T-cell (primary cell): ENCODE measurements around the gene PRKACG. TPM values are rescaled to one million over a fixed set of nuclear protein-coding genes. Genes with fewer than 3 reads are reported as not detected.
A peak's percentile ranks its signal among the peaks of the same experiment; 100 is the strongest.

Experiments
- ATAC-seq, 4 experiments: fragments of 200-7000 bp in 3 of 4; fragments of 150-1000 bp in 1 of 4; cut with Tn5 transposase; replicated peaks in 1 of 4; 1 replicate in 3 of 4; 2 replicates in 1 of 4; pipeline ENCODE4 v1.10.0; 2021; ENCODE audit warnings: moderate library complexity in 3 of 4, mild to moderate bottlenecking in 2 of 4, moderate number of reproducible peaks in 1 of 4
- CTCF ChIA-PET, 2 donors: fragments of 300-600 bp; sonication (Branson Sonifier 250); formaldehyde crosslinking; loops; one replicate each; lab custom pipeline; 2022; ENCODE audit warnings: antibody characterized with exemption in 2 of 2; lab: Charles Lee
- POLR2A ChIA-PET, 2 donors: fragments of 300-600 bp; sonication (Branson Sonifier 250); formaldehyde crosslinking; loops; one replicate each; lab custom pipeline; 2022; ENCODE audit warnings: antibody characterized with exemption in 2 of 2; lab: Charles Lee
- DNase-seq, 35 experiments: peaks; one replicate each; pipeline versions ENCODE4 v3.0.0 to v3.0.0-alpha.2; 2013 to 2023
- H3K27ac ChIP-seq: one replicate; pipeline ENCODE4 v1.5.1; 2013; ENCODE audit warnings: low read length
- H3K27me3 ChIP-seq, 2 experiments: replicated peaks in 1 of 2; 1 replicate in 1 of 2; 2 replicates in 1 of 2; pipeline versions ENCODE4 v1.6.1 to v1.7.0; 2013; ENCODE audit warnings: low read length in 1 of 2, mixed read lengths in 1 of 2; ENCODE audit not compliant: control insufficient read depth in 2 of 2, insufficient read depth in 2 of 2; ENCODE audit errors: extremely low read depth in 1 of 2
- H3K36me3 ChIP-seq, 2 donors: 1 replicate in 1 of 2; 2 replicates in 1 of 2; pipeline versions ENCODE4 v1.6.1 to v1.7.0; 2013; ENCODE audit warnings: low read length in 1 of 2; ENCODE audit not compliant: control insufficient read depth in 2 of 2, insufficient read depth in 1 of 2; ENCODE audit errors: extremely low read depth in 1 of 2
- H3K4me1 ChIP-seq, 2 experiments: 1 replicate in 1 of 2; 2 replicates in 1 of 2; pipeline versions ENCODE4 v1.6.1 to v1.7.0; 2013; ENCODE audit warnings: low read length in 2 of 2, mixed read lengths in 1 of 2; ENCODE audit not compliant: insufficient read depth in 2 of 2, control insufficient read depth in 1 of 2; ENCODE audit errors: extremely low read depth in 1 of 2
- H3K4me3 ChIP-seq, 2 donors: 1 replicate in 1 of 2; 2 replicates in 1 of 2; pipeline versions ENCODE4 v1.5.1 to v1.7.0; 2013; ENCODE audit warnings: mild to moderate bottlenecking in 2 of 2, low read length in 1 of 2, moderate library complexity in 1 of 2; ENCODE audit not compliant: control insufficient read depth in 1 of 2; ENCODE audit errors: extremely low read depth in 1 of 2
- H3K9me3 ChIP-seq: 2 replicates; pipeline ENCODE4 v1.7.0; 2013
- H3K27ac Mint-ChIP-seq, 2 donors: one replicate each; pipeline ENCODE4 v1.8.0; 2020 to 2021; ENCODE audit warnings: mild to moderate bottlenecking in 2 of 2, mixed read lengths in 2 of 2
- H3K27me3 Mint-ChIP-seq, 2 donors: one replicate each; pipeline ENCODE4 v1.8.0; 2021 to 2022; ENCODE audit warnings: mixed read lengths in 2 of 2
- H3K36me3 Mint-ChIP-seq: one replicate; pipeline ENCODE4 v1.8.0; 2021; ENCODE audit warnings: mixed read lengths
- H3K4me1 Mint-ChIP-seq, 3 donors: one replicate each; pipeline ENCODE4 v1.8.0; 2020 to 2022; ENCODE audit warnings: mixed read lengths in 3 of 3, mild to moderate bottlenecking in 1 of 3
- H3K4me3 Mint-ChIP-seq, 3 donors: one replicate each; pipeline ENCODE4 v1.8.0; 2020 to 2022; ENCODE audit warnings: mild to moderate bottlenecking in 3 of 3, mixed read lengths in 3 of 3, moderate library complexity in 3 of 3
- H3K9me3 Mint-ChIP-seq, 3 donors: one replicate each; pipeline ENCODE4 v1.8.0; 2020 to 2022; ENCODE audit warnings: mixed read lengths in 3 of 3
- WGBS: methylation state at CpG from one replicate; pipeline ENCODE4 v1.1.5; 2013; ENCODE audit warnings: missing lambda C conversion rate; ENCODE audit not compliant: insufficient coverage; 5-methylcytosine and 5-hydroxymethylcytosine counted together
- total RNA-seq, 35 experiments: library from RNA in 6 of 35; stranded (reverse) in 6 of 35; fragments of 120-200 nt in 1 of 35; gene quantifications; one replicate each; pipeline versions ENCODE4 v1.2.1 to v1.2.4 and lab custom pipeline; 2013 to 2026

The PRKACG gene
- total RNA-seq (not detected), total RNA-seq (lab: John Stamatoyannopoulos, UW) (0 to 0.06 (median 0) reads per million in 29 experiments)
- total RNA-seq (2013) = not detected

- Mint-ChIP-seq H3K36me3 (no peaks in the 10 kb centered on the region), H3K9me3 (no peaks in the 10 kb centered on the region), H3K4me1 (peaks cover 11 to 23% (median 17%) of the 10 kb centered on the region in 3 donors), H3K27ac (no peak within 1 kb of the TSS), H3K4me3 (peak within 1 kb of the TSS in 1 of 3 donors; percentile 37), H3K27me3 (peaks cover 19 to 22% of the 10 kb centered on the region in 2 donors)
- WGBS = 98% methylated on average over 8 of the region's 29 CpGs
- no peaks in the 10 kb centered on the region for H3K9me3 ChIP-seq
- no peak within 1 kb of the TSS for H3K27ac ChIP-seq
- H3K4me3 ChIP-seq = no peak within 1 kb of the TSS
- POLR2A ChIA-PET = no interaction called here
- H3K27me3 ChIP-seq = peaks cover 0 to 25% of the 10 kb centered on the region in 2 experiments
- DNase-seq (no peak), ATAC-seq (no peak)
- CTCF ChIA-PET = no interaction called here
- peaks cover 0 to 13% of the 10 kb centered on the region in 2 experiments for H3K4me1 ChIP-seq
- no peaks in the 10 kb centered on the region for H3K36me3 ChIP-seq
These were observed at the start of gene PRKACG for GRCh38 chr9:69014013-69014412. Gene PRKACG (minus strand): TSS chr9:69014113. CDS start chr9:69014092, 21 bp downstream.

- Mint-ChIP-seq H3K4me3 (no peak overlapping the region), H3K27ac (no peak overlapping the region), H3K27me3 (no peaks in the 10 kb centered on the region), H3K36me3 (peaks cover 57% of the 10 kb centered on the region), H3K9me3 (no peaks in the 10 kb centered on the region), H3K4me1 (peaks cover 6 to 10% (median 9%) of the 10 kb centered on the region in 3 donors)
- 100% methylated on average over 1 of the region's 5 CpGs for WGBS
- Histone ChIP-seq H3K36me3 (peaks cover 0 to 48% of the 10 kb centered on the region in 2 donors), H3K9me3 (no peaks in the 10 kb centered on the region), H3K4me3 (no peak overlapping the region), H3K27ac (no peak overlapping the region), H3K4me1 (no peaks in the 10 kb centered on the region), H3K27me3 (no peaks in the 10 kb centered on the region)
- ATAC-seq = no peak
- no peak for DNase-seq
- POLR2A ChIA-PET = no interaction called here
- CTCF ChIA-PET = no interaction called here
These were observed 48.3 kb upstream of the PRKACG start for GRCh38 chr9:69062195-69062594.

DNA sequence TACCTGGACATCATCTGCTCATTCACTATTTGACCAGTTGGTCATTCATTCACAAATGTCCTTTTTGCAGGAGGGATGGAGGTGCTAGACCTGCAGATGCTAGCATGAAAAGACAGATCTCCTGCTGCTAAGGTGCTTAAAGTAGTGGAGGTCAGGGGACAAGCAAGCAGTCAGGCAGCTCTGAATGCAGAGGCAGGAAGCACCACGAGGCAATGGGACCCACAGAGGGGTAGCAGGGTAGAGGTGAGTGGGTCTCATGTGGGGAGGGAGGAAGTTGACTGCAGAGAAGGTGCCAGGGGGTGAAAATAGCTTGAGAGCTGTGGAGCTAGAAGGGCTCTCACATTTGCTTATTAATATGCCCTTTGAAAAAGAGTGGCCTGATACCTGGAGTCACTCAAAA, 46.9 kb upstream of the PRKACG start:
- DNase-seq (no peak), ATAC-seq (no peak)
- Histone ChIP-seq H3K4me3 (no peak overlapping the region), H3K4me1 (no peaks in the 10 kb centered on the region), H3K27ac (no peak overlapping the region), H3K9me3 (no peaks in the 10 kb centered on the region), H3K27me3 (no peaks in the 10 kb centered on the region), H3K36me3 (peaks cover 0 to 39% of the 10 kb centered on the region in 2 donors)
- 20% methylated on average over 1 of the region's 1 CpG for WGBS
- Mint-ChIP-seq H3K27me3 (no peaks in the 10 kb centered on the region), H3K4me3 (no peak overlapping the region), H3K27ac (no peak overlapping the region), H3K9me3 (no peaks in the 10 kb centered on the region), H3K36me3 (peaks cover 54% of the 10 kb centered on the region), H3K4me1 (peaks cover 6 to 11% (median 10%) of the 10 kb centered on the region in 3 donors)
- CTCF ChIA-PET = interaction anchor here in 1 of 2 donors (0.6 kb wide), 1 partner anchor 9 kb away, joined by 5 read pairs; no protein-coding TSS in a partner anchor
- POLR2A ChIA-PET = no interaction called here

DNA sequence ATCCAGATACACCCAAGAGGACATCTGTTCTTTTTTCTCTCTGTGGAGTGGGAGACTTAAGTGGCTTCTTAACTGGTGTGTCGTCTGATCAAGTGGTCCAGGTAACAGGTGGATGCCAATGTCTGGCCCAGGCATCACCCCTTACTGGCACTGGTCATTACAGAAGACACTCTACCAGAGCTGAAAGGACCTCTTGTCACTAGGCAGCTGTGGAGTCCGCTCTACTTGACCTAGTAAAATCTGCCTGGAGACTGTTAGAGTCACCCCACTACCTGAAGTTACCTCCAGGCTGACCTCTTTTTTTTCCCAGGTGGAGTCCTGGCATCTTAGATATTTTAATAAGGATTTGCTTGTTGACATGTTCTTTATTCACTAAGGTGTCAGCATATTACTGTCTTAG, 44.2 kb upstream of the PRKACG start:
- CTCF ChIA-PET = interaction anchor here in 1 of 2 donors (0.7 to 1.2 kb wide), 2 partner anchors 10 to 135 kb away, joined by 3 to 8 read pairs; no protein-coding TSS in a partner anchor
- Mint-ChIP-seq H3K4me3 (no peak overlapping the region), H3K27me3 (no peaks in the 10 kb centered on the region), H3K36me3 (peaks cover 50% of the 10 kb centered on the region), H3K9me3 (no peaks in the 10 kb centered on the region), H3K4me1 (peaks cover 6 to 11% (median 10%) of the 10 kb centered on the region in 3 donors), H3K27ac (no peak overlapping the region)
- Histone ChIP-seq H3K4me1 (no peaks in the 10 kb centered on the region), H3K27me3 (no peaks in the 10 kb centered on the region), H3K27ac (no peak overlapping the region), H3K36me3 (peaks cover 0 to 32% of the 10 kb centered on the region in 2 donors), H3K9me3 (no peaks in the 10 kb centered on the region), H3K4me3 (no peak overlapping the region)
- POLR2A ChIA-PET = no interaction called here
- DNase-seq (no peak), ATAC-seq (no peak)
- no CpG with 5 or more reads among the region's 2 CpGs for WGBS

GRCh38 chr9:69056191-69056815, 42.4 kb upstream of the PRKACG start:
- Mint-ChIP-seq H3K36me3 (peaks cover 51% of the 10 kb centered on the region), H3K4me3 (no peak overlapping the region), H3K4me1 (peaks cover 6 to 11% (median 10%) of the 10 kb centered on the region in 3 donors), H3K27ac (no peak overlapping the region), H3K9me3 (no peaks in the 10 kb centered on the region), H3K27me3 (no peaks in the 10 kb centered on the region)
- Histone ChIP-seq H3K9me3 (no peaks in the 10 kb centered on the region), H3K27ac (no peak overlapping the region), H3K4me3 (no peak overlapping the region), H3K27me3 (no peaks in the 10 kb centered on the region), H3K36me3 (peaks cover 0 to 32% of the 10 kb centered on the region in 2 donors), H3K4me1 (no peaks in the 10 kb centered on the region)
- ATAC-seq (no peak), DNase-seq (no peak)
- 100% methylated on average over 2 of the region's 4 CpGs for WGBS
- ChIA-PET CTCF (interaction anchor here (0.6 to 6.1 kb wide), 4 partner anchors 35 to 137 kb away, joined by 3 to 56 read pairs (median 4); no protein-coding TSS in a partner anchor), POLR2A (interaction anchor here in 1 of 2 donors (0.7 kb wide), 1 partner anchor 163 kb away, joined by 3 read pairs; no protein-coding TSS in a partner anchor)

DNA sequence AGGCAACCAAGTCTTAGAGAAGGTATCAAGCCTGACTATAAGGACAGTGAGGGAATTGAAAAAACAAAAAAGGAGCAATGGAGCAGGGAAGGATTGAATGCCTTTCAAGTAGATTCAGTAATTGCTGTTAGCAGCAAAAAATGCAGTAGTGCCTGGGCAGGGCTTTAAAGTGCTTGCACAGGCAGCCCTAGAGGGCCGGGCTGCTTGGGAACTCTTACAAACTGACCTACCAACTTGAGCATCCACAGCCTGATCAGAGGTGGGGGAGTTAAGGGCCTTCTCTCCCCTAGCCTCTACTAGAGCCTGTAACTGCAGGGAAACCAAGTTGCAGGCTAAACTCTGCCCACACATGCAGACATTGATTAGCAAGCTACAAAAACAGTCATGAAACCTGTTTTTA, 41.1 kb upstream of the PRKACG start:
- Mint-ChIP-seq H3K27ac (no peak overlapping the region), H3K4me3 (no peak overlapping the region), H3K27me3 (no peaks in the 10 kb centered on the region), H3K36me3 (peaks cover 42% of the 10 kb centered on the region), H3K9me3 (no peaks in the 10 kb centered on the region), H3K4me1 (peaks cover 0 to 6% (median 4%) of the 10 kb centered on the region in 3 donors)
- no peaks in the 10 kb centered on the region for H3K27me3 ChIP-seq
- ChIA-PET POLR2A (no interaction called here), CTCF (interaction anchor here (0.7 to 6.1 kb wide), 5 partner anchors 17 to 140 kb away, joined by 4 to 56 read pairs (median 20); no protein-coding TSS in a partner anchor)
- H3K27ac ChIP-seq = no peak overlapping the region
- H3K4me3 ChIP-seq = no peak overlapping the region
- WGBS = no CpG with 5 or more reads among the region's 1 CpG
- H3K9me3 ChIP-seq = no peaks in the 10 kb centered on the region
- H3K36me3 ChIP-seq = peaks cover 0 to 36% of the 10 kb centered on the region in 2 donors
- ATAC-seq = no peak
- DNase-seq = no peak
- no peaks in the 10 kb centered on the region for H3K4me1 ChIP-seq
